Ovary (tissue), 3 donors: Measurements from ENCODE around the gene EPN3.

Source experiments
- EP300 ChIP-seq: sonication (generic); formaldehyde crosslinking; IDR thresholded peaks from one replicate; pipeline ENCODE4 v1.6.1; 2017; ENCODE audit warnings: antibody characterized with exemption
- TF ChIP-seq, protein P1 (sequence below), 3 donors: fragments of 450-650 bp in 2 of 3; fragments of 200-600 bp in 1 of 3; IDR thresholded peaks; one replicate each; pipeline versions ENCODE4 v1.5.1 to v1.8.0; 2016 to 2022; ENCODE audit warnings: antibody characterized with exemption in 3 of 3, mild to moderate bottlenecking in 1 of 3
- donor health status: DM: no; HTN: no; CAD: no.

DNA sequence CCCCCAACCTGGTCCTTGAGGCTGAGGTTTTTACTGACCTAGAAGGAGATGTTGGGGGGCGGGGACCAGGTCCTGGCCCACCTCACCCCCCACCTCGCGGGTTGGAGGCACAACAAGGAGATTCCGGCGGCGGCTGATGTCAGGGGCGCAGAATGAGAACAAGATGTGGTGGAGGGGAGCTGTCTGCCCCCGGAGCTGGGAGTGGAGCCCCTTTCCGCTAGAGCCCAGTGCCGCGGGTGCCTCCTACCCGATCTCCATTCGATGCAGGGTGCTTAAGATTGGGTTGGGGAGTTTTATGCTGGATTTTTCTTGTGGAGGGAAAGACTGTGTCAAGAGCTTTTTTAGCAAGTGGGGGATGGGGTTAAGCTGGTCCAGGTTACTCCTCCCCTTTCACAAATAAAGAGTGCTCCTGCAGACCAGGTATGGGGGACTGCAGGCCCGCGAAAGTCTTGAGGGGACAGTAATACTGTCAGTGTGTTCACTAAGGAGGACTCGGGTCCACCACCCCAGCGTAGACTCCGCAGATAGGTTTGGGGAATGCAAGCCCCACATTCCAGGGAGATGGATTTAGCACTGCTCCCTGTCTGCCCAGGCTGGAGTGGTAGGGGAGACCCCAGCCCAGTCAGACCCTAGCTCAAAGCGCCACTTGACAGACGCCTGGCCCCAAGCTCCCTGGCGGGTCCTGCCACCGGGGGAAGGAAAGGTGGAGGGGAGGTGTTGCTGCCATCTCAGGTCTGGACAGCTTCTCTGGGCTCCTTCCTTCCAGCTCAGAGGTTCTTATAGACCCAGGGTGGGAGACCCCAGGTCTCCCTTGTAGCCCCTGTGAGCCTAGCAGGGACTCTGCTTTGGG, 29.9 kb downstream of the EPN3 start:
- TF ChIP-seq, protein P1, sequence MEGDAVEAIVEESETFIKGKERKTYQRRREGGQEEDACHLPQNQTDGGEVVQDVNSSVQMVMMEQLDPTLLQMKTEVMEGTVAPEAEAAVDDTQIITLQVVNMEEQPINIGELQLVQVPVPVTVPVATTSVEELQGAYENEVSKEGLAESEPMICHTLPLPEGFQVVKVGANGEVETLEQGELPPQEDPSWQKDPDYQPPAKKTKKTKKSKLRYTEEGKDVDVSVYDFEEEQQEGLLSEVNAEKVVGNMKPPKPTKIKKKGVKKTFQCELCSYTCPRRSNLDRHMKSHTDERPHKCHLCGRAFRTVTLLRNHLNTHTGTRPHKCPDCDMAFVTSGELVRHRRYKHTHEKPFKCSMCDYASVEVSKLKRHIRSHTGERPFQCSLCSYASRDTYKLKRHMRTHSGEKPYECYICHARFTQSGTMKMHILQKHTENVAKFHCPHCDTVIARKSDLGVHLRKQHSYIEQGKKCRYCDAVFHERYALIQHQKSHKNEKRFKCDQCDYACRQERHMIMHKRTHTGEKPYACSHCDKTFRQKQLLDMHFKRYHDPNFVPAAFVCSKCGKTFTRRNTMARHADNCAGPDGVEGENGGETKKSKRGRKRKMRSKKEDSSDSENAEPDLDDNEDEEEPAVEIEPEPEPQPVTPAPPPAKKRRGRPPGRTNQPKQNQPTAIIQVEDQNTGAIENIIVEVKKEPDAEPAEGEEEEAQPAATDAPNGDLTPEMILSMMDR (IDR thresholded peaks at IDR 0.05): no peak
- no peak for TF ChIP-seq EP300
